ENCODE results near the gene MCF2L2. TPM values are rescaled to one million over a fixed set of nuclear protein-coding genes. Genes with fewer than 3 reads are reported as not detected.
"Not testable (repeated sequence)": the region's sequence is repeated elsewhere in the genome, so short reads cannot be mapped to it uniquely, and the experiment has no call there.

Gene MCF2L2
- total RNA-seq, 1 donor from 2014 or later = 0.16 TPM

DNA sequence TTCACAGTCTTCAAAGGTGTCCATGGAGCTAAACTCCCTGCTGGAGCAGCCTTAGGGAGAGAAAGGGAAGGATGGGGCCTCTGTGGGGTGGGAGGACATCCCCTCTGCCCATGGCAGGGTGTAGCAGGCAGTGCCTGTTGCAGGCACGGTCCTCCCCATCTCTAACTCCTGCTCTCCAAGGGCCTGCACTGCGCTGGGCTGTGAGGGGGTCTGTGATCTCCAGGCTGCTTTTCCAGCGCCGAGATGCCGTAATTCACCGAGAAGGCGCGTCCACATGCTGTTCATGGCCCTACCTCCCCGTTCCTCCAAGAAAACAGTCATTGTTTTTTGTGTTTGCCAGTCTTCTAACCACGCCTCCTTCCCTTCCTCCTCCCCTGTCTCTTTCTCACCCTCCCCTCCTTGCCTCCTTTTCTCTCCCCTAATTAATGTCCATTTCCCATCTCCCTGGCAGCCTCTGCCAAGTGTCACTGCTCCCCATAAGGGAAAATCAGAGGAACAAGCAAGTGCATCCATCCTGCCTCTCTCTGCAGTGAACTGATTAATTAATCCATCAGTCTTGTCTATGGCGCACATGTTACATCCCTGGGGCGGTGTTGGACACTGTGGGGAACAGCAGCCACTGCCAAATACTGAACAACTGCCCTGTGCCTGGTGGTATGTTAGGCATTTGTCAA lies 248.2 kb downstream of the MCF2L2 start:
- no peak for DNase-seq (ENCODE audit: low spot score)

DNA sequence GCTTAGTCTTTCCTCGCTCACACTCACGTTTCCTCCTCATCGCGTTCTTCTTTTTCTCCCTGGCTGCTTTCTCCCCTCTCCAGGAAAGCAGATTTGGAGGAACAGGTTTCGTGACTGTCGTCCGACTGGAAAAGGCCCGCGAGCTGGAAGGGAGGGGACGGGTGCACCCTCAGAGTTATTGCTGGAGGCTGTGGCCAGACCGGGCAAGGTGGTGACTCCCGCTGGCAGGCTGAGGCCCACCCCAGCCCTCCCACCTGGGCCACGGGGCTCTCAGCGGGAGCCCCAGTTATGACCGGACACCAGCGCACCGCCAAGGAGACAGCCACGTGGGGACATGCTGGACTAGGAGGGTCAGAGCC lies 248.9 kb downstream of the MCF2L2 start:
- DNase-seq (ENCODE audit: low spot score) = not testable (repeated sequence)

DNA sequence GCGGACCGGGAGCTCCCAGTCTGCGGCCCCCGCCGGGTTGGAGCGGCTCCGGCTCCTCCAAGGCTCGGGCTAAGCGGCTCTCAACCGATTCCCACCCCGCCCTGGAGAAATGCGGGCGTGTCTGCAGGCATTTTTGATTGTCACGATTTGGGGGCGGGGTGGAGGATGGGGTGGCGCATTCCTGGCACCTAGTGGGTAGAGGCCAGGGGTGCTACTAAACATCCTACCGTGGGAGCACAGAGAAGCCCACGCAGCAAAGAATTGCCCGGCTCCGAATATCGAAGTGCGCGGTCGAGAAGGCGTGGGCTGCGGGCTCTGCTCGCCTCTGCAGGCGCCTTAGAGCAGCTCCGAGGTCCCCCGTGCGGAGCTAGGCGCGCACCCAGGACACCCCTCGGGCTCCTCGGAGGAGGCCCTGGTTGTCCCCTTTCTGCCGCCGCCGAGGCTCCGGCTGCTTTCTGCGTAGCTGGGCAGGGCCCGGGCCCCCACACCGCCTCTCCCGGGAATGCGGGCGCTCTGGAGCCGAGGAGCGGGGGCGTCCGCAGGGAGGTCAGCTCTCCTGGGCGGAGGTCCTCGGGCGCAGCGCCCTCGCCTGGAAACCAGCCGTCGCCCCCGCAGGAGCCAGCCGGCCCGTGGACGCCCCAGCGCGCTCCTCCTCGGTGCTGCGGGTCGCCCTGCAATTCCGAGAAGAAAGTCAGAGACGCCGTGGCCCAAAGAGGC lies 249.4 kb downstream of the MCF2L2 start:
- DNase-seq (ENCODE audit: low spot score) = no peak

DNA sequence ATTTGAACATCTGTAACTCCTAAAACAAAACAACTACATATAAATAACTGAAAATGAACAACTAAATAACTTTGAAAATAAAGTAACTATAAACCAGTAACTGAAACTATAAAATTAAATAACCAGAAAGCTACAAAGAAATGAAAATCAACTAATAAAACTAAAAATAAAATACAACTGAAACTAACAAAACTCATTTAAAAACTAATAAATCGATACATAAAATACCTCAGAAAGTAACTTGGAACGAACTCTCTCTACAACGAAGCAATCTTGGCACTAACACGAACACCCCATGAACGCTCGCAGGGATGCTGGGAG lies 249.9 kb downstream of the MCF2L2 start:
- no peak for DNase-seq (ENCODE audit: low spot score)

DNA sequence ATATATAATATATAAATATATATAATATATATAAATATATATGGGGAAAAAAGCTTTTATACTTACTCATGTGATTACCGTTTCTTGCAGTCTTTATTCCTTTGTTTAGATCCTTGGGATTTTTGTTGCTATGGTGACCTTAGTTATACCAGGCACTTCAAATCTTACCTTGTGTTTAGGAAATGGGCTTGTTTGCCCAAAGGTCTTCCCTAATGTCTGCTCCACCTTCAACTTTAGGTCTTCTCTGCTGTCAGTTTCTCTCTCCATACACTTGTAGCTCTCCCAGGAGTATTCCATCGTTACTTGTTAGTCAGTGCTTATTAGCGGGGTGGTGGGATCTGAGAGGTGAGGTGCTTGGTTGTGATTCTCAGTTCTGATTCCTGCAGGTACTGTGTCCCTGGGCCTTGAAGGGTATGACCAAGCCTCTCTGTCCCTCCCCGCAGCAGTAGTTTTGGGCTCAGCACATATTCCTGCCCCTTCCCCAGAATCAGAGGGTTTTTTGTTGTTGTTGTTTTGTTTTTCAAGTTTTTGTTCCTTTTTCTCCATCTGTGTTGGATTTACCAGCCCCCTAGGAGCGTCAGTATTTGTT lies 256.3 kb downstream of the MCF2L2 start:
- DNase-seq (ENCODE audit: low spot score) = no peak

DNA sequence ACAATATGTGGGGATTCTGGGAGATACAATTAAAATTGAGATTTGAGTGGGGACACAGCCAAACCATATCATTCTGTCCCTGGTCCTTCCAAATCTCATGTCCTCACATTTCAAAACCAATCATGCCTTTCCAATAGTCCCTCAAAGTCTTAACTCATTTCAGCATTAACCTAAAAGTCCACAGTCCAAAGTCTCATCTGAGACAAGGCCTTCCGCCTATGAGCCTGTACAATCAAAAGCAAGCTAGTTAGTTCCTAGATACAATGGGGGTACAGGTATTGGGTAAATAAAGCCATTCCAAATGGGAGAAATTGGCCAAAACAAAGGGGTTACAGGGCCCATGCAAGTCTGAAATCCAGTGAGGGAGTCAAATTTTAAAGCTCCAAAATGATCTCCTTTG lies 260.4 kb downstream of the MCF2L2 start:
- not testable (repeated sequence) for DNase-seq (ENCODE audit: low spot score)

DNA sequence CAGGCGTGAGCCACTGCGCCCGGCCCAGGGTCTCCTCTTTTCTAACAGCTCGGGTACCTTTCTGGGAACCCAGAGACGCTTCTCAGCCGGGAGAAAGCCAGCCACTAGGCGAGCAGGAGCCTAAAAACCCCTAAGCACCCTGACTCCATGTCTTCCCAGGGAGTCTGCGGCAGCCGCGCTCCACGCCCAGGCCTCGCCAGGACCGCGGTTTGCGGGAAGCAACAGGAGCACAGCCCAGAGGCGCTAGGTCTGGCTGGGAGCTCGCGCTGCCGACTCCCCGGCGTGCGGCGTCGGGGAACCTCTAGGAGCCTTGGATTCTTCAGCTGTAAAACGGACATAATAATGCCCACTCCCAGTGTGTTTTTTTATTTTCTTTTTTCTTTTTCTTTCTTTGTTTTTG lies 264.9 kb downstream of the MCF2L2 start:
- no peak for DNase-seq (ENCODE audit: low spot score)

DNA sequence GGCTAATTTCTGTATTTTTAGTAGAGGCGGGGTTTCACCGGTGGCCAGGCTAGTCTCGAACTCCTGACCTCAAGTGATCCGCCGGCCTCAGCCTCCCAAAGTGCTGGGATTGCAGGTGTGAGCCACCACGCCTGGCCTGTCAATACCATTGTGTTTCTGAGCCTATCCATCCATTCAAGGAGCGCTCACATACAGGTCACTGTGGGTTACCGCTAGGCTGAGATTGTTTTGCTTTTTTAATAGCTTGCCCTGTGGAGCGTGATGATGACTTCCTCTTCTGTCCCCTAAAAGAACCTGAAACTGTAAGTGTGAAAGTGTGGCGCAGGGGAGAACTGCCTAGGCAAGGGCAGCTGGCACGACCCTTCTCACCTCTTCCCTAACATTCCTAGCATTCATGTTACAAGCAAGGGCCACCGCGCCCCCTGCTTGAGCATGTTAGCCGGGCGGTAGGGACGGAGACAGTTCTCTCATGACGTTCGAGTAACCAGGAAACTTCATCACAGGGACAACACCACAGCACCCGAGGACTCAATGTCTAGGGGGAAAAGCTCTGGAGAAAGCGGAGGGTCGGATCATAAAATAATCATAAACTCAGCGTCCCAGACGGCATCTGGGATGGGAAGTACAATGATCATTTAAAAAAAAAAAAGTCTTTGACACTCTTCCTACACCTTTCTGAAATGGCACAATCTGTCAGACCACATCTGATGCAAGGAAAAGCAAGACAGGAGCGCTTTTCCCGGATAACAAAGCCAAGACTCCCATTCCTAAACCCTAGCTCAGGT lies 266.7 kb downstream of the MCF2L2 start:
- no peak for DNase-seq (ENCODE audit: low spot score)

DNA sequence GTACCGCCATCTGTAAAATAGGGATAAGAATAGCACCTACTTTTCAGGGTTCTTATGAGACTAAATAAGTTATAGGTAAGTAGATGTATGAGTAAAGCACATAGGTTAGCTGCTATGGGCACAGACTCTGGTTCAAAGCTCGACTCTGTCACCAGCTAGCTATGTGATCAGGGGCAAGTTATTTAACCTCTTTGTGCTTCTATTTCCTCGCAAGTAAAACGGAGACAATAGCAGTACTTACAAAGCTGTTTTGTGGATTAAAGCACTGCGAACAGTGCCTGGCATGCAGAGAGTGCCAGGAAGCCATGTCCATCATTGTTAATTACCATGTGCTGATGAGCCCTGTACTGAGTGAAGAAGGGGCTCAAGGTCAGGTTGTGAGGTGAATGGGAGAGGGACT lies 267.8 kb downstream of the MCF2L2 start:
- no peak for DNase-seq (ENCODE audit: low spot score)

DNA sequence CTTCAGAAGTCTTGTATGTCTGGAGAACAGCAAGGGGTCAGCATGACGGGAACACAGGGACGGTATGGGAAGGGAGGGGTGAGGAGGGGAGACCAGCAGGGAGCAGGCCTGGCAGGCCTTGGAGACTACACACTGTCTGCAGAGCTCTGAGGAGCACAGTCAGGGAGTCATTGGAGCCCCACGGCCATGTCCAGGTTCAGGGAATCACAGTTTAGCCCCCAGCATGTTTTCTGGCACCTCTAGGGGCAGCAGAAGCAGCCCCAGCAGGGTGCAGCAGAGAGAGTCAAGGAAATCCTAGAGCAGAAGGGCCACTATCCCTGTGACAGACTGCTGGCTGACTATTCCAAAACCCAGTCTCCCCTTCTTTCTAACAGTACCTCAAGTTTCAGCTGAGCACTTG lies 269.1 kb downstream of the MCF2L2 start:
- no peak for DNase-seq (ENCODE audit: low spot score)

DNA sequence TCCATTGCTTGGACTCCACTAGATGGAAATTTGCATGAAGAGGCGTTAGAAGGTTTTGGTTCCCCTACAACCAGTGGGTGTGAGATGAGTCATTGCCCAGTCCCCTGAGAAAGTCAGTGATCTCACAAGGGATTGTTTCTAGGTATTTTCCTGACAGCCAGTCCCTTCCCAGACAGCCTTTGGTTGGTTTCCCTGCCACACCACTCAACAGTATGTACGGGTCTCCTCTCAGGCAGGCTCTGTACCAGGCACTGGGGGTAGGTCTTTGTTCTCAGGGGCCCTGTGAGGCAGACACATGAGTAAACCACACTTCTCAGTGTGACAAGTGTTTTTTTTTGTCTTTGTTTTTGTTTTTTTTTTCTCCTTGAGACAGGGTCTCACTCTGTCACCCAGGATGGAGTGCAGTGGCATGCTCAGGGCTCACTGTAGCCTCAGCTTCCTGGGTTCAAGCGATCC lies 269.8 kb downstream of the MCF2L2 start:
- no peak for DNase-seq (ENCODE audit: low spot score)

DNA sequence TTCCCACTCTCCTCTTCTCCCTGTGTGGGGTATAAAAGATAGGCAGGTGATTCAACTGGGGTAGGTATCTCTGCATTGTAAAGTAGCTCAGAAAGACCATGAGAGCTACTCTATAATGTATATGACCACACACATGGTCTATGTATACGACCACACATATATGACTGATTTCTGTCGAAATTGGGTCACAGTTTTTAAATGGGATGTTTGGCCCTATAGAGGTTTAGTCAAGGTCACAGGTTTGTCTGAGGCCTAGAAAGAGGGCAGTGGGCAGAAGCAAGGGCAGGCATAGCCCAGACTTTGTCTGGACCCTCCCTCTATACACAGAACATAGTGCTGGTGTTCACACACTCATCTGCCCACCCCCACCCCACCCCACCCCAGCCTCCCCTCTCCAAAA lies 270.3 kb downstream of the MCF2L2 start:
- DNase-seq (ENCODE audit: low spot score) = no peak

DNA sequence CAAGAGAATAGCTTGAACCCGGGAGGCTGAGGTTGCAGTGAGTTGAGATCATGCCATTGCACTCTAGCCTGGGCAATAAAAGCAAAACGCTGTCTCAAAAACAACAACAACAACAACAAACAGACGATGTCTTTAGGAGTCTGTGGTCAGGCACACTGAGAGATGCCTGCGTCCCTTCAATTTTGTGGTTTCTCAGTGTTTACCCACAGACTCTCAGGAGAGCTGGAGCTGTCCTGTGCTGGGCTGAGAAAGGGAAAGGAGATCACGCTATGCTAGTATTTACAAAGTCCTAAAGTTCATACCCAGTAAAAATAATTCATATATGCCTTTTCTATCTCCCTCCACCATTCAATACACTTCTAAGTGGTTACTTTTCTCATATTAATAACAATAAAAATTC lies 272.2 kb downstream of the MCF2L2 start:
- DNase-seq (ENCODE audit: low spot score) = no peak

DNA sequence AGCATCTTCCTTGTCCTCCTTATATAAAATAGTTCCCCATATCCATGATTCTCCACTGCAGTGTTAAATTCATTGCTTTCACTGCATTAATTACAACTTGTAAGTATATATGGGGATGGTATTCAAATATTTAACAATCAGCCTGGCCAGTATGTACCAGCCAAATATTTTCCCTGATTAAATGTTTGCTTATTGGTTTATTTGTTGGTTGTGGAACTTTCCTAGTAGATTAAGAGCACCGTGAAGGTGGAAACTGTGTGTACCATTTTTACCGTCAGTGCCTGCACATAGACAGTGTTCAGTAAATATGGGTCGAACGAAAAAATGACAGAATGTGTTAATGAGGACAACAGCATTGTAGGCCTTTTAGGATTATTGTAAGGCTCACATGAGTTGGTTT lies 272.9 kb downstream of the MCF2L2 start:
- no peak for DNase-seq (ENCODE audit: low spot score)

DNA sequence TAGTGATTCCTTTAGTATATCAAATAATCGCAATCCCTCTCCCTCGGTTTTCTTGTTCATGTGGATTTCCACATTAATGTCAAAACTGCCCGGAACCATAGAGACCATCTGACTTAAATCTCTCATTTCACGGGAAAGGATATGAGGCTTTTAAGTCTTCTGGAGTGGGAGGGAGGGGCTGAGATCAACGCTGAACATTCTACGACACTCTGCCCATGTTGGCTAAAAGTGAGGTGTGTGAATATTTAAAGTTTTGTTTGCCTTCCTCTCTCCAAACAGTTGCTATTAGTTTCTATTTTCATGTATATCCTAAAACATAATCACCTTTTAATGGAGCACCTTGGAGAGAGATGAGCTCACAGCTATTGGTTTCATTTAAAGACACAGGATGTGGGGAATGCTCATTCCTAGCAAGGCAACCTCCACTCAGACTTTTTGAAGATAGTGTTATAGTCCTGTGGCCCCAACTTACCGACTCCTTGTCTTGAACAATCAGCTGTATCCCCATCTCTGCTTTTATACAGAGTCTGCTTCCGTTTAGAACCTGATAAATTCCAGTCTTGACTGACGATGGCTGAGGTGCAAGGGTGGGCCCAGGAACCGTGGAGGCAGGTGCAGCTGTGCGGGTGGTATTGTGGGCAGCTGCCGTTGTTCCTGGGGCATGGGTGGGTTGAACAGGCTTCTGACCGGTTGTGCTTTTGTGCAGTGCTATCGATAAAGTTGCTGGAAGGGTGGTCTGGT lies 275.0 kb downstream of the MCF2L2 start:
- DNase-seq (ENCODE audit: low spot score) = no peak

DNA sequence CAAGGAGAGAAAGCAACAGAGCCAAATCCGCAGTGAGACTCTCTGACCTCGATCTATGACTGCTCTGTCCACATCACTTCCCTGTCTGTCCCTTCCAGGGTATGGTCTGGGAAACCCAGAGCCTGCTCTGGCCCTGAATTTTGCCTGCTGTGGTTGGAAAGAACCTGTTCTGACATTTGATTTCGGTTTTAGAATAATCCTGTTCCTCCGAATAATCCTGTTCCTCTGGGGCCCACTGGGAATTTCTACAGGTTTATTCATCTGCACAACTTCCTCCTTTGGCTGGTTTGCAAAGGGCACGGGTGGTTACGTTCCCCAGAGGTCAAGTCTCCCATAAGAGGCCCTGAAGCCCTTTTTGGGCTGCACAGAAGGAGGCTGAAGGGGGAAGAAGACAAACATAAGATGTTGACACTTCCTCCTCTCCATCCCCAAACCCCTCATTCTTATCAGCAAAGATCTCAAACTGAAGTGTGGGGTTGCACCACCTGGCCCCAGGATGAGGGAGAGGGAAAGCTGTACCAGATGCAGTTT lies 276.5 kb downstream of the MCF2L2 start:
- no peak for DNase-seq (ENCODE audit: low spot score)

DNA sequence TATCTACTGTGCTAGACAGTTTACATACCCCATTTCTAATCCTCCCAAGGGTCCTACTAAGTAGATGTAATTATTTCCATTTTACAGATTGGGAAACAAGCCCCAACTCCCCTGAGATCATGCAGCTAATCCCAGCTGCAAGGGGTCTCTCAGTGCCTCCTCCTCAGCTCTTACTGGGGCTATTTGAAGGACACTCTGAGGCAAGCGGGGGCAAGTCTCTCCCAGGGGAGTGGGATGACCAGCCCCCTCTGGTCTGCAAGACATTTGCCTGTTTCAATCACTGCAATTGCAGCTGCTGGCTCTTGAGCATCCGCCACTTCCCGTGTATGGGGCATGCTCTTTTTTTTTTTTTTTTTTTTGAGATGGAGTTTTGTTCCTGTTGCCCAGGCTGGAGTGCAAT lies 277.3 kb downstream of the MCF2L2 start:
- no peak for DNase-seq (ENCODE audit: low spot score)

DNA sequence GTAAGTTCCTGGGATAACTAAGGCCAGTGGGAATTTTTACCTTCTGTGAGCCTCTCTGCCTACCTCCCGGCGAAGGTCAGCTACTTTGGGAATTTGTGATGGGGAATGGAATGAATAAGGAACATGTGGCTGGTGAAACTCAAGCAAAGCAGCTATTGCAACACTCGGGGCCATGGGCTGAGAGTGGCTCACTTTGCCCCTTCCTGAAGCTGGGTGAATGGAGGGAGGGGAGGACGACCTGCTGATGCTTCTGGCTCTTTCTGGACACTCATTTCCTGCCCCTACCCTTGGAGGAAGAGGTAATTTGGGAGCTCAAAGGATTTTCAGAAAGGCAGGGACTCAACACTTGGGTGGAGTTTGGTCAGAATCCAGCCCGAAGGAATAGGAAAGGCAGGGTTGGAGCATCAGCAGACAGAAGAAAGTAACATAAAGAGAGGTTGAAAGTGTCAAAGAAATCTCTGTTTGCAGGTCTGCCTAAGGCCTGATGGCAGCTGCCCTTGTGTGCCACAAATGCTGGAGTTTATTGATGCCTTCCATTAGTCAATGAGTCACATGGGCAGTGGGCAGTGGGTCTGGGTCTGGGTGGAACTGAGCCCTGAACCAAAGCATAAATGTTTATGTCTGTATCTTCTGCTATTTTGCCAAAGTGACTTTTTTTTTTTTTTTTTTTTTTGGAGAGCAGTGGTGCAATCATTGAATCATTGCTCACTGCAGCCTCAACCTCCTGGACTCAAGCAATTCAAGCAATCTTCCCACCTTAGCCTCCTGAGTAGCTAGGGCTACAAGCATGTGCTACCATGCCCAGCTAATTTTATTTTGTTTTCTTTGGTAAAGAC lies 278.3 kb downstream of the MCF2L2 start:
- DNase-seq (ENCODE audit: low spot score) = no peak

DNA sequence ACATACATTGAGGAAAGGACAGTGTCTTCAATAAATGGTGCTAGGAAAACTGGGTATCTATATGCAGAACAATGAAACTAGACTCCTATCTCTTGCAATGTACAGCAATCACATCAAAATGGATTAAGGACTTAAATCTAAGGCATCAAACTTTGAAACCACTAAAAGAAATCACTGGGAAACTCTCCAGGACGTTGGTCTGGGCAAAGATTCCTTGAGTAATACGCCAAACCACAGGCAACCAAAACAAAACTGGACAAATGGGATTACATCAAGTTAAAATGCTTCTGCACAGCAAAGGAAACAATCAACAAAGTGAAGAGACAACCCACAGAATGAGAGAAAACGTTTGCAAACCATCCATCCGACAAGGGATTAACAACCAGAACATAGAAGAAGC lies 280.4 kb downstream of the MCF2L2 start:
- no peak for DNase-seq (ENCODE audit: low spot score)

DNA sequence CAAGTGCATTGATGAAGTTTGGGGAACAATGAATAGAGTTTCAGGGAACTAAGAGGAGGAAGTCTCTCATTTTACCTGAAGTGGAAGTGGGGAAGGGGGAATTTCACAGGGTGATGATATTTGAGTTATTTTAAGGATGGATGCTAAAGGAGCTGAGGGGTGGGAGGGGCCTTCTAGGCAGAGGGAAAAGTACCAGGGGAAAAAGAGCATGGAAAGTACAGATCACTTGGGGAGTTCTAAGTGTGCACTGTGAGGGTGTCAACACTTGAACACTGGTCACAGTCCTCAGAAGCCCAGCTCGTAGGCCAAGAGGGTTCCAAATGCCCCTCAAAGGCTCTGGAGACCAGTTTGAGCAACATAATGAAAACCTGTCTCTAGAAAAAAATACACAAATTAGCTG lies 284.1 kb downstream of the MCF2L2 start:
- no peak for DNase-seq (ENCODE audit: low spot score)
